CD4-positive, alpha-beta T cell treated with Interleukin-1 beta for 1 hour (primary cell): Measurements from ENCODE around the gene ZMYM1.
A peak's percentile ranks its signal among the peaks of the same experiment; 100 is the strongest.
"Not testable (repeated sequence)": the region's sequence is repeated elsewhere in the genome, so short reads cannot be mapped to it uniquely, and the experiment has no call there.

Source experiments
- DNase-seq, 2 donors: peaks; one replicate each; pipeline ENCODE4 v3.0.0-alpha.2; 2020 to 2022

Gene ZMYM1

DNA sequence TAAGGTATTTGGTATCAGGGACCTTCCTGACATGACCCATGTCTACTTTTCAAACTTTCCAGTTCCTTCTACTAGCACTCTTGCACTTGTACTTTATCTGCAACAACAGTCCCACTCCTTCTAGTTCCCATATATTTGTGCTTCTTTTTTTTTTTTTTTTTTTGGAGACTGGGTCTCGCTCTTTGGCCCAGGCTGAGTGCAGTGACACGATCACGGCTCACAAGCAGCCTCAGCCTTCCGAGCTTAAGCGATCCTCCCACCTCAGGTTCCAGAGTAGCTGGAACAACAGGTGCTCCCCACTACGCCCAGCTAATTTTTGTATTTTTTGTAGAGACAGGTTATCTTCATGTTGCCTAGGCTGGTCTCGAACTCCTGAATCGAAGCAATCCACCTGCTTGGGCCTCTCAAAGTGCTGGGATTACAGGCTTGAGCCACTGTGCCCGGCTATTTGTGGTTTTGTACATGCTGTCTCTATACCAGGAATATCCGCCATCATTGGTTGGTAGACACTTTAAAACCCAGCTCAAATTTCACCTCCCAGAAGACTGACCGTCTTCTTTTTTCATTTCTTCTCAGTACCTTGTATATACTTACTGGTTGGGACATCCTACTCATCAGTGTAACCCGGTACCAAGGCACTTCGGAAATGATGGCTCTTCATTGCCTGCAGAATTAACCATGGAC is 1.1 kb downstream of the ZMYM1 start:
- DNase-seq, result no peak

DNA sequence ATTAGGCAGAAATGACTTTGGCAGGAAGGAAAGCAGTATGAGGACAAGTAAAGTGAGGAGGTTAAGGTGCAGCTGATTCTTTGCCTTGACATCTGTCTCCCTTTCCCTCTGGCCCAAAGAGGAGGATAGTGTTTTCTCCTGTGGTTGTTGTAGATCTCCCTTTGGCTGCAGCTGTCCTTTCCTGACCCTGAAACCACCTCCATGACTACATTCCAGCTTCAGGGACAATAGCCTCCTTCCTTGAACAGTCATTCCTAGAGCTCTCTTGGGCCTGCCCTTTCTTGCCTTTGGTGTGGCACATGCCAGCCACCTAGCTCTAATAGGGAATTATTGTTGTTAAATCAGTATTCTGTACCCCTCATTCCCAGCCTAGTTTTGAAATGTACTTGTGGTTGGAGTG is 6.2 kb downstream of the ZMYM1 start:
- no peak for DNase-seq

DNA sequence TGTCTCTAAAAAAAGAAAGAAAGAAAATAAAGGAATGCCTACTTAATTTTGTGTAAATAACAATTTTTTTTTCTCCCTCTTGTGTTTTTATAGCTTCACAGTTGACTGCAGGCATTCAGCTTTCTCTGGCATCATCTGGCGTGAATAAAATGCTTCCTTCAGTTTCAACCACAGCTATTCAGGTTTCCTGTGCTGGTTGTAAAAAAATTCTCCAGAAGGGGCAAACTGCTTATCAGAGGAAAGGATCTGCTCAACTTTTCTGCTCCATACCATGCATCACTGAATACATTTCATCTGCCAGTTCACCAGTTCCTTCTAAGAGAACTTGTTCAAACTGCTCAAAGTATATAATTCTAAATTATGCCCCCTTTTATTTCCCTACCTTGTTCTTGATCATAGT is 18.0 kb downstream of the ZMYM1 start:
- no peak for DNase-seq

DNA sequence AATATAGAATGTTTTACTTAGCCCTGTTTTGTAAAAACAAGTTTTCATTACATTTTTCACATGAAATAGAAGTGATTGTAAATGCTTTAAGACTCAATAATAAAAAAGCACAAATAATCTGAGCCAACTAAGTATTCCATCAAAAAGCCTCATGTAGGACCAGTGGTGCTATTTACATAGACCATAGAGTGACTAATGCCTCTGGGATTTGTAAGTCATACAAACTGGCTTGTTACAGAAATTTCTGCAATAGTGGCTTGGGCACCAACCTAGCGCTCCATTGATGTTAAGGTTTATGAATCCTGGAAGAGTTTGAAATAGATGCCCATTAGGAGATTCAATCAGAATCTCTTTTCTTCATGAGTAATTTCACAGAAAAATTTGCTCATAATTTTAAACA is 31.9 kb downstream of the ZMYM1 start:
- DNase-seq, result no peak

DNA sequence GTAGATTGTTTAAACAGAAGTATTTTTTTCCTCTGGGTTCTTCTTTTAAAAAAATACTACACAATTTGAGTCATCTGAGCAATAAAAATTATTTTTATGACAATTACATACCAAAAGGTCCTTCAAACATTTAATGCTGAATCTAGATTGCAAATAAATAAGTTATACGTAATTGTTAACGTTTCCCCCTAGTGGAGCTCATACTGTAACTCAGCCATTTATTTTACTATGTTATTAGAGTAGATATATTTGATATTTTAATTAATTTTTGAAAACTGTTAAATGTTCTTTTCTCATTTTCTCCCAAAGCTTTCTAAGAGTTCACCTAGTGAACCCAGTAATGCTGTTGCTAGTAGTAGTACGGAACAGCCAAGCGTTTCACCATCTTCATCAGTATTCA is 33.5 kb downstream of the ZMYM1 start:
- DNase-seq, result no peak

DNA sequence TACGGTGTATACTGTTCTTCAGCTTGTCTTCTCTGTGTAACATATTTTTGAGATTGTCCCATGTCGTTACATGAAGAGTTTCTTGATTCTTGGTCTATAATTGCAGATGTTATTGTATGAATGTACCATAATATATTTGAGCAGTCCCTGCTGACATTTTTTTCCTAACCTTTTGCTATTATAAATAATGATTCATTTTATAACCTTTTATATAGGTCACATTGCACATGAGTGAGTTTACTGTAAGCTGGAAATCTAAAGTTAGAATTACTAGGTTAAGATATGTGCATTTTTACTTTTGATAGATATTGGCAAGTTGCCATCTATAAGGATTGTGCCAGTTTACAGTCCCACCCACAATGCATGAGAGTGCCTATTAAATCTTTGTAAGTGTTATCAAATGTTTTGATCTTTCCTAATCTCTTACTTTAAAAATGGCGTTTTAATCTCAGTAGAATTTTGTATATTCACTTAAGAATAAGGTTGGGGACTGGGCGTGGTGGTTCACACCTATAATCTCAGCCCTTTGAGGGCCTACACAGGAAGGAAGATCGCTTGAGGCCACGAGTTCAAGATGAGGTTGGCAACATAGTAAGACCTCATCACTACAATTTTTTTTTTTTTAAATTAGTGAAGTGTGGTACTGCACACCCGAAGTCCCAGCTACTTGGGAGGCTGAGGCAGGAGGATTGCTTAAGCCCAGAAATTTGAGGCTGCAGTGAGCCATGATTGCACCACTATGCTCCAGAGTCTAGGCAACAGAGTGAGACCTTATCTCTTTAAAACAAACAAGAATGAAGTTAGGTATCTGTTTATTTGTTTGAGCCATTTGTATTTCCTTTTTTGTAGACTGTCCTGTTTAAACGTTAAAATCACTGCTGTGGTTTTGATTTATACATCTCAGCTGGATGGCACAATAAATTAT is 36.5 kb downstream of the ZMYM1 start:
- peak; percentile 3 to 32 for DNase-seq

DNA sequence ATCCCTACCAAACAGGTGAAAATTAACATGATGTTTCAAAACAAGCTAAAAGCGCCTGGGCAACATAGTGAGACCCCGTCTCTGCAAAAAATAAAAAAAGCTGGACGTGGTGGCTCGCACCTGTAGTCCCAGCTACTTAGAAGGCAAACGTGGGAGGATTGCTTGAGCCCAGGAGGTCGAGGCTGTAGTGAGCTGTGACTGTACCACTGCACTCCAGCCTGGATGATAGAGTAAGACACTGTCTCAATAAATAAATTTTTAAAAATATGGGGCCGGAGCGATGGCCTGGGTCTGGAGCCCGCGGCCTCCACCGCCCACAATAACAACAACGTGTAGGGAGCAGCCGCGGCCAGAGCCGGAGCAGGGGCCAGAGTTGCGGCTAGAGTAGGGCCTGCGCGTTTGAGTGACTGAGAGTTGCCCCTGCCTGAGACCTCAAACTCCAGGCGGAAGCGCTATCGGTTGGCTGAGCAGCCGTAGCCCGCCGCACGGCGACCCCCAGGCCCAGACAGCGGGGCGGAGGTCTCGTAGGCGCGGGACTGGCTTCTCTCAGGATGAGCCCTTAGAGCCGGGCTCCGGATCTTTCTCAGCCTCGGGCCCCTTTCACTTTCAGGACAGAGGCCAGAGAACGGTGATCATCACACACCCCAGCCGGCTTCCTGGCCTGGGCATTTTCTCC is 41.4 kb downstream of the ZMYM1 start:
- DNase-seq, result no peak

DNA sequence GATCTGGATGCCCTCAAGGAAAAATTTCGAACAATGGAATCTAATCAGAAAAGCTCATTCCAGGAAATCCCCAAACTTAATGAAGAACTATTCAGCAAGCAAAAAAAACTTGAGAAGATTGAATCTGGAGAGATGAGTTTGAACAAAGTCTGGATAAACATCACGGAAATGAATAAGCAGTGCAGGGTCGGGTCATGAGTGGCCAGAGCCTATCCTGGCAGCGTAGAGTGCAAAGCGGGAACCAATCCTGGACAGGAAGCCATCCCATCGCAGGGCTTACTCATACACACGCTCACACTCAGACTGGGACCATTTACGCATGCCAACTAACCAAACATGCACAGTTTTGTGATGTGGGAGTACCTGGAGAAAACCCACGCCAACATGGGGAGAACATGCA is 43.1 kb downstream of the ZMYM1 start:
- DNase-seq, result no peak

DNA sequence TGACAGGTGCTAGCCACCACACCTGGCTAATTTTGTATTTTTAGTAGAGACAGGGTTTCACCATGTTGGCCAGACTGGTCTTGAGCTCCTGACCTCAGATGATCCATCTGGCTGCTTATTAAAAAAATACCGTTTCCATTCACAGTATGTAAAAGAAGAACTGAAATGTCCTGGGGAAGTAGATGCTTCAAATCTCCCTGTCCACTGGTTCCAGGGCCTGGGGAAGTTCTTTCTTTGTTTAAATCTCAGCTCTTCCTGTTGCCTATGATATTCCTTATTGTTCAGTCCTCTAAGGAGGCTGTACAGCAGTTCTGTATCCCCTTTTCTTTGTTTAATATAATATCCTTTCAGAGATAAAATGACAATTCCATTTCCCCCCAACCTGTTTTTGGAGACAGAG is 47.4 kb downstream of the ZMYM1 start:
- DNase-seq, result no peak

DNA sequence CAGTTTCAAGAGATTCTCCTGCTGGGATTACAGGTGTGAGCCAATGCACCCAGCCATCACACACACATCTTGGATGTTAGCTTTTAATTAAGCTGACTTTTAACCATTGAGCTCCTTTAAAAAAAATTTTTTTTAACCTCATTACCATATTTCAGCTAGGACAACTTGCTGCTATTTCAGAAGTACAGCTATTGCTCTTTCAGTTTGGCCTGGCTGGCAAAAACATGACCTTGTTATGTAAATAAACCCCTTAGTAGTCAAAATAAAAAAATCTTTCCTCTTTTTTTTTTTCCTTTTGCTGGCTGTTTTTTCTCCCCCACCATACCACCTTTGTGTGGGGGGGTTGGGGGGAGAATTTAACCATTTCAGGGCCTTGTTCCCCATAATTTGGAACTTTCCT is 49.9 kb downstream of the ZMYM1 start:
- no peak for DNase-seq

DNA sequence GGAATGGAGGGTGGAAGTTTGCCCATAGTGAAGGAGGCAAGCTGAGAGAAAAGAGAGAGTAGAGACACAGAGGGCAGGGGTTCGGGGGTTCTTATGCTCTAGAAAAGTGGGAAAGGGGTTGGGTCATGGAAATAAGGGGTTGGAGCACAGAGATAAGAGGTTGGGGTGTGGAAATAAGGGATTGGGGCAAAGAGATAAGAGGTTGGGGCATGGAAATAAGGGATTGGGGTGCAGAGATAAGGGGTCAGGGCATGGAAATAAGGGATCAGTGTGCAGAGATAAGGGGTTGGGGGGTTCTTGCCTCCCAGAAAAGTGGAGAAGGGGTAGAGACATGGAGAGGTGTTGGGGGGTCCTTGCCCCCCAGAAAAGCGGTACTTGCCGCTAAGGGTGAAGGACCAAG is 57.6 kb downstream of the ZMYM1 start:
- DNase-seq, result no peak

DNA sequence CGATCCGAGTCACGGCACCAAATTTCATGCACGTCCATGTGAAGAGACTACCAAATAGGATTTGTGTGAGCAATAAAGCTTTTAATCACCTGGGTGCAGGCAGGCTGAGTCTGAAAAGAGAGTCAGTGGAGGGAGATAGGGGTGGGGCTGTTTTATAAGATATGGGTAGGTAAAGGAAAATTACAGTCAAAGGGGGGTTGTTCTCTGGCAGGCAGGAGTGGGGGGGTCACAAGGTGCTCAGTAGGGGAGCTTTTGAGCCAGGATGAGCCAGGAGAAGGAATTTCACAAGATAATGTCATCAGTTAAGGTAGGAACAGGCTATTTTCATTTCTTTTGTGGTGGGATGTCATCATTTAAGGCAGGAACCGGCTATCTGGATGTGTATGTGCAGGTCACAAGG is 58.4 kb downstream of the ZMYM1 start:
- DNase-seq, result not testable (repeated sequence)

DNA sequence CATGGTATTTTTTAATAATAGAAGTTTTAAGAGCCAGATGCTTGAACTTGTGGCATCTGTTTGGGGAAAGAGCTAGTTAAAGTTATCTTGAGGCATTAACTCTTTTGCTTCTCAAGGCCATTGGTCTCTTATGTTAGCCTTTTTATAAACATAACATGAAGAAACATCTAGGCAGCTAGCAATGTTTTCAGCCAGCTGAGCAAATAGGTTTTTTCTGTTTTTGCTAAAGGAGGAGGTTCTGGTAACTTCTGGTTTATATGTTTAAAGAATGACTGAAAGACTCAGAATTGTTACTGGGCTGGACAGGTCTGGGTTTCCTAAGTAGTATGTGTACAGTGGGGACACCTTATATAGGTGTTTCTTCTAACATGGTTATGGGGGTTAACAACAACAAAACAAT is 63.1 kb downstream of the ZMYM1 start:
- not testable (repeated sequence) for DNase-seq

DNA sequence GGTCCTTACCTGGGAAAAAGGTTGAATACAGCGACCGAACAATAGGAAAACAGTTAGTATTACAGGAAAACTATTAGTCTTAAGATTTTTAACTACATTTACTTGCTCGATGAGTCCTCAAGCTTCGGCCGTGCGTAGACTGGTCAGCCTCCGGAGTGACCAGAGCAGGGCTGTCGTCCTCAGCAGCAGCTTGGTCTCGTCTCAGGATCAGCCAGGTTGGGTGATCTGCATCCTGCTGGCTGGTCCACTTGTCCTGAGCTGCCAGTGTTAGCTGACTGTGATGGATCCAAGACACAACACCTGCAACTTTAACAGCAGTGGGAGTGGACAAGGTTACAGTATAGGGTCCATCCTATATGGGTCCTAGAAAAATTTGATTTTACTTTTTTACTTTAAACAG is 63.5 kb downstream of the ZMYM1 start:
- not testable (repeated sequence) for DNase-seq

DNA sequence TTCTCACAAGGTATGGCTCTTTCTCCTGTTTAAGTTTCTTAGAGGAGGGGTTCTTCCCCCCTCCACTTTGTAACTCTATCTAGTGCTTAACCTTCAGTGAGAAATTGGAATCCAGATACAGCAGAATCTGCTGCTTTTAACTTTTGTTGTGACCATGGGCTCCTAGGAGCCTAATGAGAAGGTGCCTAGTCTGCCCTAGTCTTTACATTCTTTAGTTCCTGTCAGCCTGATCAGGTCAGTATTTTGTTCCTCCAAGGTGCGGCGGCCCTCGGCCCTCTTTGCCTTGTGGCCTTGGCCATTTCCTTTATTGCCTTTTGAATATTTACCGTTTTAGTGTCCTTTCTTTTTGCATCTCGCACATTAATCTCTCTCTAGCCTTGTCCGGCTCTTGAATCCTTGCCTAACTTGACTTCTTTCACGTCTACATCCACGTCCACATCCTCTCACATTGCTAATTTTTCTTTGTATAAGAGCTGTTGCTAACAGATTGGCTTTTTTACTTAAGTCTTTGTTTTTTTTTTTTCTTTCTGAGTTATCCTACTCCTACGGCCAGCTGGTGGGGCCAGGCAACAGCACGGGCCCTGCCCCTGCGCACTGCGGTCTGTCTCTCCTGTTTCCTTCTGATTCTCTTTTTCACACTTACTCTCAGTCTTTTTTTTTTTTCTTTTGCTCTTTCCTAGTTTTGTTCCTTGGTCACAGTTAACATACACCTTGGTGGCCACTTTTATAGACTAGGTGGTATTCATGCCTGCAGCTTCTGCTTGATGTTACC is 64.7 kb downstream of the ZMYM1 start:
- DNase-seq, result no peak

DNA sequence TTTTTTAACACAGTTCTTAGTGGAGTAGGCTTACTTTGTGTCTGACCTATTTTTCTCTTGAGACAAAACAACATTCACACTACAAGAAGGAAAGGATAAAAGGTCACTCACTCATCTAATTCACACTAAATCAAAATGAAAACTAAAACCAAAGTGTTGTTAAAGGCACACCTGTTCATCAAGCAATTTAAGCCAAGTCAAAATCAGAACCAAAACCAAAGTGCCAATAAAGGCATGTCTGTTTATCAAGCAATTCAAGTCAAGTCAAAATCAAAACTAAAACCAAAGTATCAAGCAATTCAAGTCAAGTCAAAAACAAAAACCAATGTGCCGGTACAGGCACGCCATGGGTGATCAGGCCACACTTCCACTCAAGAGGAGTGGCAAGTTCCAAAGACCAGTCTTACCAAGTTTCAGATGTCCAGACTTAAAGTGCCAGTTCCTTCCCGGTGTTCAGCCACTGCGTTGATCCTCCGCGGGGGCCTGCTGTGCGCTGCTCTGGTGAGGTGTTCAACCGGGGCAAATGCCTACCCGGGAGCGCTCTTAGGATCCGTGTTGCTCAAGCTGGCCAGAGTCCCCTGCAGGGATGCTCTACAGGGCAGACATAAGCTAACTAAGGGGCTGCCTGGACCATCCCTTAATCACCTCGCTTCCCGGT is 66.8 kb downstream of the ZMYM1 start:
- DNase-seq, result not testable (repeated sequence)

DNA sequence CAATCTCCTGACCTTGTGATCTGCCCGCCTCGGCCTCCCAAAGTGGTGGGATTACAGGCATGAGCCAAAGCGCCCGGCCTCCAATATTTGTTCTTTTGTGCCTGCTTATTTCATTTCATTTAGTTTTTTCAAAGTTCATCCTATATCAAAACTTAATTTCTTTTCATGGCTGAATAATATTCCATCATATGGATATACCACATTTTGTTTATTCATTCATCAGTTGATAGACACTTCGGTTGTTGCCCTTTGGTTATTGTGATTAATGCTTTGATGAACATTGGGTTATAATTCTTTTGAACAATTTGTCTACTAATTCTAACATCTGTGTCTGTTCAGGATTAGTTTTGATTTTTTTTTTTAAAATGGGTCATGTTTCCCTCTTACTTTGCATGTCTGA is 72.0 kb downstream of the ZMYM1 start:
- DNase-seq, result no peak

DNA sequence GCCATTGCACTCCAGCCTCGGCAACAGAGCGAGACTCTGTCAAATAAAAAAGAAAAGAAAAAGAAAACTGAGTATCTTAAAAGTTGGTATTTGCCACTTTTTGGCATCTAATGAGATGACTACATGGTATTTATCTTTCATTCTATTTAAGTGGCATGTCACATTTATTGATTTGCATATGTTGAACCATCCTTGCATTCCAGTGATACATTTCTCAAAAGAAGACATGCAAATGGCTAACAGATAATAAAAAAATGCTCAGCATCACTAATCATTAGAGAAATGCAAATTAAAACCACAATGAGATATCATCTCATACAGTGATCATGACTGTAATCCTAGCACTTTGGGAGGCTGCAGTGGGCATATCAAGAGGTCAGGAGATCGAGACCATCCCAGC is 85.7 kb downstream of the ZMYM1 start:
- no peak for DNase-seq
